K562 (cell line): ENCODE measurements around the gene CYB5R2. TPM values are rescaled to one million over a fixed set of nuclear protein-coding genes. Genes with fewer than 3 reads are reported as not detected.

Experiments used
- CC2D1A ChIP-seq: fragments of 450-650 bp; IDR thresholded peaks from 2 replicates; pipeline ENCODE4 v1.6.1; 2017; ENCODE audit warnings: mild to moderate bottlenecking
- MGA ChIP-seq: fragments of 450-650 bp; IDR thresholded peaks from 2 replicates; pipeline ENCODE4 v1.6.1; 2016; ENCODE audit warnings: mild to moderate bottlenecking, moderate library complexity
- TBL1XR1 ChIP-seq, 2 experiments: IDR thresholded peaks; 2 replicates each; pipeline ENCODE4 v1.6.1; 2012; ENCODE audit warnings: improper control_type of control experiment in 2 of 2, low read length in 2 of 2, mild to moderate bottlenecking in 1 of 2
- TFAP4 ChIP-seq: sonication (generic); formaldehyde crosslinking; IDR thresholded peaks from 2 replicates; pipeline ENCODE4 v1.8.0; 2022; ENCODE audit warnings: missing genetic modification reagents, mild to moderate bottlenecking, moderate library complexity, borderline replicate concordance
- polyA plus RNA-seq, 8 experiments: library from polyadenylated mRNA; depleted of rRNA in 4 of 8; stranded (reverse) in 5 of 8; unstranded in 3 of 8; fragments of >200 nt; fragmentation: Nextera tagmentation in 2 of 8; fragmentation: Illumina TruSeq in 1 of 8; extraction: Ambion mirVana in 2 of 8; extraction: Trizol in 1 of 8; gene quantifications; 2 replicates each; pipeline versions ENCODE4 v1.2.1 to v1.2.3, GENCODE V29; 2011 to 2014; ENCODE audit warnings: inconsistent platforms in 1 of 8, missing spikeins in 1 of 8
- total RNA-seq, 7 experiments: library from RNA; depleted of rRNA in 6 of 7; stranded (reverse); fragments of >200 nt in 6 of 7; fragmentation: Illumina TruSeq in 2 of 7; extraction: Trizol in 2 of 7; gene quantifications; 2 replicates each; pipeline versions ENCODE4 v1.2.1 to v1.2.3, GENCODE V29; 2011 to 2021; ENCODE audit warnings: low replicate concordance in 1 of 7

CYB5R2 gene
- total and polyA plus RNA-seq, 9 of the 15 experiments (the other 6 are each of a cell fraction or from before 2014, with no cell fraction given) = 8.2 to 28.7 (median 13.6) TPM

- TF ChIP-seq TFAP4 (0 out of 2 replicates have a peak, but pooled peaks have one; percentile 15), MGA (0 out of 2 replicates have a peak, but pooled peaks have one; percentile 36), TBL1XR1 (IDR thresholded peaks at IDR 0.05; ENCODE audit: low read length in 2 of 2) (0 out of 4 replicates have a peak, but pooled peaks of 1 of the 2 experiments have one; percentile 12), CC2D1A (peak; percentile 34; the same call in 1 of the 2 replicates)
These were observed 15.8 kb downstream of the CYB5R2 start (continued) for GRCh38 chr11:7657306-7658025.
